Choroid plexus epithelial cell (primary cell): Measurements from ENCODE around the gene GRAMD1A.
"Not testable (repeated sequence)": the region's sequence is repeated elsewhere in the genome, so short reads cannot be mapped to it uniquely, and the experiment has no call there.

Experiments used
- DNase-seq: peaks from one replicate; pipeline ENCODE4 v3.0.0-alpha.2; 2010; ENCODE audit warnings: low read depth
- H3K4me3 ChIP-seq: 2 replicates; pipeline ENCODE4 v1.5.1; 2011; ENCODE audit warnings: low read depth, mild to moderate bottlenecking, control low read depth, low read length, moderate library complexity
- CTCF ChIP-seq: conservative IDR thresholded peaks from 2 replicates; pipeline ENCODE4 v1.5.1; 2011; ENCODE audit warnings: low read depth, mild to moderate bottlenecking, control low read depth, inconsistent platforms, low read length, moderate library complexity

The GRAMD1A gene

DNA sequence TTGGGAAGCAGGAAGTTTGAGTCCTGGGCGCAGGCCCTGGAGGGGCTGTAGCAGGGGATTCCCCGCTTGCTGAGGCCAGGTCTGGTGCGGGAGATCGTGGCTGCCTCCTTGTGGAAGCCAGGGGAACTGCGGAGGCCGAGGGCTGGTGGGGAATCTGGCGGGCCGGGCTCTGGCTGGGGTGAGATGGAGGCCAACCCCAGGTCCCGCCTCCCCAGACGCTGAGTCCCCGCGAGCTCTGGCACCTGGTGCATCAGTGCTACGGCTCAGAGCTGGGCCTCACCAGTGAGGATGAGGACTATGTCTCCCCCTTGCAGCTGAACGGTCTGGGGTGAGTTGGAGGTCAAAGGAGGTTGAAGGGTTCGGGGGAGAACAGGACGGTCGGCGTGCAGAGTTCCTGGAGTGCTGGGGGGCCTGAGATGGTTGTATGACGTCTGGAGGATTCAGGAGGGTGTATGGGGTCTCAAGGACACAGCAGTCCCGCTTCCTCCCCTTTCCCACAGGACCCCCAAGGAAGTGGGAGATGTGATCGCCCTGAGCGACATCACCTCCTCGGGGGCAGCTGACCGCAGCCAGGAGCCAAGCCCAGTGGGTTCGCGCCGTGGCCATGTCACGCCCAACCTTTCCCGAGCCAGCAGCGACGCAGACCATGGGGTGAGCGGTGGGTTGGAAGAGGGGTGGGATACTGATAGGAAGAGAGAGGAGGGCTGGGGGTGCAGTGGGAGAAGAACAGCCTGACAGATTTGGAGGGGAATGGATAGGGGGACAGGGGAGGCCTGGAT, 13.1 kb downstream of the GRAMD1A start:
- H3K4me3 ChIP-seq = no peak overlapping the region
- TF ChIP-seq CTCF = peak; percentile 97
- DNase-seq = peak; percentile 79

- DNase-seq = peak; percentile 43
- TF ChIP-seq CTCF = no peak
- H3K4me3 ChIP-seq = no peak overlapping the region
Observed at GRCh38 chr19:35013820-35014754, 14.0 kb downstream of the GRAMD1A start.

GRCh38 chr19:35014774-35015173, 14.7 kb downstream of the GRAMD1A start:
- not testable (repeated sequence) for DNase-seq, H3K4me3 ChIP-seq

DNA sequence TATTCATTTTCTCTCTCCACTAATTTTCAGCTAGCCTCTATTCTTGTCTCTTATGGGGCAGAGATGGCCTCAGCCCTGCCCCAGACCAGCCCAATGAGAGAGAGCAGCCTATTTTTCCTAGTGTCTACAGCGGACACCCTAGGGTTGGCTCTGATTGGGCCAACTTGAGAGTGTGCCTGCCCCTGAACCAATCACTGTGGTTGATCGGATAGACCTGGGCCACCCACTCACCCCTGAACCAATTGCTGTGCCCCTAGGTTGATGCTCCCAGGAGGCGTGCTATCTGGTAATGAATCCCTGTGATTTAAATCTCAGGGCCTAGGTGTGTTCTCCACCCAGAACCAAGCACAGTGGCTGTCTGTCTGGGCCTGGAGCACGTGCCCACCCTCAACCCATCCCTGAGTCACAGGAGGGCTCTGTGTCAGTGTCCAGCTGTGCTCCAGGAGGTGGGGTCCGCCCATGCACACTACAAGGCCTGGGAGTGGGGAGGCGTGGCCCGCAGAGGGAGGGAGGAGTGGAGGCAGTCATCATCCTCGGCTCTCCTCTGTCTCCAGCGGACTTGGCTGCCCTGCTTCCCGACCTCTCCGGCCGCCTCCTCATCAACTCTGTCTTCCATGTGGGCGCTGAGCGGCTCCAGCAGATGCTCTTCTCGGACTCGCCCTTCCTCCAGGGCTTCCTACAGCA, 15.3 kb downstream of the GRAMD1A start:
- H3K4me3 ChIP-seq = no peak overlapping the region
- DNase-seq = peak; percentile 44
- TF ChIP-seq CTCF = no peak

GRCh38 chr19:35015954-35016351, 15.8 kb downstream of the GRAMD1A start:
- H3K4me3 ChIP-seq = no peak overlapping the region
- DNase-seq = no peak
- TF ChIP-seq CTCF = no peak

- no peak for TF ChIP-seq CTCF
- no peak overlapping the region for H3K4me3 ChIP-seq
- no peak for DNase-seq
Observed at GRCh38 chr19:35017507-35017906, 17.4 kb downstream of the GRAMD1A start.

DNA sequence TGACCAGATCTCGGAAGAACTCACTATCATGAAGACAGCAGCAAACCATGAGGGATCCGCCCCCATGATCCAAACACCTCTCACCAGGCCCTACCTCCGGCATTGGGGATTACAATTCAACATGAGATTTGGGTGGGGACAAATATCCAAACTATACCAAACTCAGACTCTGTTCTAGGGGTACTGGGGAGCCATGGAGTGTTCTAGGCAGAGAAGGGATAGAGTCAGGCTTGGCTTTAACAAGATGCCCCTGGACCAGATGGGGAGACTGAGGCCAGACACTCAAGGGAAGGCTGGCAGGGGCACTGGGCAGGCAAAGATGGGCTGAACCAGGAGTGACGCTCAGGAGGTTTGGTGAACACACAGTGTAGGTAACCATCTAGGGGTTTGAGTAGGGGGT, 18.3 kb downstream of the GRAMD1A start:
- no peak for TF ChIP-seq CTCF
- no peak for DNase-seq
- H3K4me3 ChIP-seq = no peak overlapping the region
